Suppressor macrophage treated with lipopolysaccharide for 1 hour (primary cell): ENCODE results near the gene SNAI3.
"Not testable (repeated sequence)": the region's sequence is repeated elsewhere in the genome, so short reads cannot be mapped to it uniquely, and the experiment has no call there.

Experiments used
- DNase-seq, 3 donors: peaks; one replicate each; pipeline ENCODE4 v3.0.0-alpha.2; 2020 to 2022

Gene SNAI3

DNA sequence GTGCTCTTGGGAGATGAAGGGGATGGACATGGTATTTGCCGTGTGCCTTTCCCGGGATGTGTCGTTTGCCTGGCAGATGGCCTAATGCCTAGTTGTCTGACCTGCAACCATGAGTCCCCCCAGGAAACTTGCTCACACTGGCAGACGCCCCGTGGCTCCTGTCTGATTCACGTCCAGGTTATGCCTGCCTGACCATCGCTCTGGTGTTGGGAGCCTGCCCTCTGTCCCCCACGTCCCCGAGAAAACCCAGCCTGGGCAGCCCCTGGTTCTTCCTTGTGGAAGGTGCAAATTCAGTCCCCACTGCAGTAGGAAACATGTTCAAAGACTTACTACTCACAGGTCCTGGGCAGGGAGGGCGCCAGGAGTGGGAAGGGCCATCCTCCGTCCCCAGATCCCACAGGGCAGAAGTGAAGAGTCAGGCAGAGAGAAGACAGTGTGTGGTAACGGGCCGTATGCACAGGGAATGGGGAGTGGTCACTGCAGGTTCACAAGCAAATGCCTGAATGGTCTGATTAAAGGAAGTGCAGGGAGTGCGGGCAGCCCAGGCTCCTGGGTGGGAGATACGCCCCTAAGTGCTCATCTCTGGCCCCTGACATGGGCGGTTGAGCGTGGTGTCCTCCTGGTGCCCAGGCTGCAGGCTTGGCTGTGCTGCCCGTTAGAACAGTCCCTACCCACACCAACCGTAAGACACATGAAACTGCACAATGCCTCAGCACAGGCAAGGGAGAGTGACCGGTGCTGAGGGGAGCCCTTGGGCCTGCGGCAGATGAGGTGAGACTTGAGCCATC, 4.2 kb upstream of the SNAI3 start:
- no peak for DNase-seq

DNA sequence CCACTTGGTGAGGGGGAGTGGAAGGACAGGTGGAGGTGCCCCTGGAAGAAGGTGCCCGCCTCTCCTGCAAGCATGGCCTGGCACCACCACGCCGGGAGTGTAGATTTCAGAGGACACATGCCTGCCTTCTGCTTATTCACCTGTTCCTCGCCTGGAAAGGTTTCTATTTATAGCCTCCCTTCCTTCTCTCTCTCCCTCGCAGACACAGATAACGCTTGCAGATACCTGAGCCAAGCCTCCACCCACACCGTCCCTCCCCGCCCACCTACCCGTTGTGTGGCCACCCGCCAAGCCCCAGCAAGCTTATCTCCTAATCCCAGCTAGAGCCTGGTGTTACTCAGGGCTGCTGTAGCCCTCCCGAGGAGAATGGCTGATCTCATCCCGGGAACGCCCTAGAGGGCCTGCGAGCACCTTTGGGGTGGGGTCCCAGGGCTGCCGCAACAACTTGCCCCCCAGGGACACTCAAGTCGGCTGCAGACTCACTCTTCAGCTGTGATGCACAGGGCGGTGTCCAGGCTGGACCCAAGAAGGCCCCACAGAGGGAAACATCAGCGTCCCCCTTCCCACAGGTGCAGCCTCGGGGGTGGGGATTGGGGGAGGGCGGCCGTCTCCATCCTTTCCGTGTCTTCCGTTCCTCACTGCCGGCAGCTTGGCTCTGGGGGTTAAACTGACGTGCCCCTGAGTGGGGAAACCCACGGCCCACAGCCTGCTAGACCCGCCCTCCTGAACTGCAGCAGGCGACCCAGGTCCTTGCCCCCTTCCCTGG, 1.9 kb upstream of the SNAI3 start:
- no peak for DNase-seq

DNA sequence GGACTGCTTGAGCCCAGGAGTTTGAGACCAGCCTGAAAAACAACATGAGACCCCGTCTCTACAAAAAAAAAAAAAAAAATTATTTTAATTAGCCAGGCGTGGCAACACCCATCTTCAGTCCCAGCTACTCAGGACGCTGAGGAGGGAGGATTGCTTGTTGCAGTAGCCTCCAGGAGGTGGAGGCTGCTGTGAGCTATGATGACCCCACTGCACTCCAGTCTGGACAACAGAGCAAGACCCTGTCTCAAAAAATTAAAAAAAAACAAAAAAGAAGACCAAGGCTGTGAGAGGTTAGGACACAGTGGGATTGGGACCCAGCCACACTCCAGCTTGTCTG, 1.3 kb upstream of the SNAI3 start:
- DNase-seq = no peak

DNA sequence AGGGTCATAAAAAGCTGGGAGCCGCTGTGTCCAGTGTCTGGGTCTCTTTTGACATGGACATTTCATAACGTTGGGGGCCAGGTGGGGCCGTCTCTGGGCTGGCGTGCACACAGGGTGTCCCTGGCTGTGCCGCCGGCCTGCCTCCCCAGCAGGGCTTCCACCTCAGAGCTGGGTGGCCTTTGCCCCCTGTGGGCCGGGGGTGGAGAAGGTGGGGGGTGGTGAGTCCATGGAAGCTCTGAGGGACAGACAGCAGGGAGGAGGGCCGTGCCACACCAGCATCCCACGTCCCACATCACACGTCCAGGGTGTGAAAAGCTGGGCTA, 908 bp upstream of the SNAI3 start:
- DNase-seq = no peak

DNA sequence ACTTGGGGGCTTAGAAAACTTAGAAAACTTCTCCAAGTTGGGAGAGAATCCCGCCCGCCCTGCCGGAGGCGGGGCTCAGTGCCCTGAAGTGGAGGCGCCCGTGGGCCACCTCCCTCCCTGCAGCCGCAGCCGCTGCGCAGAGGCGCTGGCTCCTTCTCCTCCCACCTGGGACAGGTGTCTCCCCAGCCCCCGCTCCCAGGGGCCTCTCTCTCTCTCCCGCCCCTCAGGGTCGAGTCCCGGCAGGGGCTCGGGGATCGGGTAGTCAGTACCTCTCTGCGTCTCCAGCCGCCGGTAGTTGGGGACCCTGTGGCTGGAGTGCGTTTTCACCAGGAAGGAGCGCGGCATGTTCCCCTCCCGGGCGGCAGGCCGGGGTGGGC, 257 bp downstream of the SNAI3 start:
- DNase-seq = peak; percentile 50 to 70 (median 52)

DNA sequence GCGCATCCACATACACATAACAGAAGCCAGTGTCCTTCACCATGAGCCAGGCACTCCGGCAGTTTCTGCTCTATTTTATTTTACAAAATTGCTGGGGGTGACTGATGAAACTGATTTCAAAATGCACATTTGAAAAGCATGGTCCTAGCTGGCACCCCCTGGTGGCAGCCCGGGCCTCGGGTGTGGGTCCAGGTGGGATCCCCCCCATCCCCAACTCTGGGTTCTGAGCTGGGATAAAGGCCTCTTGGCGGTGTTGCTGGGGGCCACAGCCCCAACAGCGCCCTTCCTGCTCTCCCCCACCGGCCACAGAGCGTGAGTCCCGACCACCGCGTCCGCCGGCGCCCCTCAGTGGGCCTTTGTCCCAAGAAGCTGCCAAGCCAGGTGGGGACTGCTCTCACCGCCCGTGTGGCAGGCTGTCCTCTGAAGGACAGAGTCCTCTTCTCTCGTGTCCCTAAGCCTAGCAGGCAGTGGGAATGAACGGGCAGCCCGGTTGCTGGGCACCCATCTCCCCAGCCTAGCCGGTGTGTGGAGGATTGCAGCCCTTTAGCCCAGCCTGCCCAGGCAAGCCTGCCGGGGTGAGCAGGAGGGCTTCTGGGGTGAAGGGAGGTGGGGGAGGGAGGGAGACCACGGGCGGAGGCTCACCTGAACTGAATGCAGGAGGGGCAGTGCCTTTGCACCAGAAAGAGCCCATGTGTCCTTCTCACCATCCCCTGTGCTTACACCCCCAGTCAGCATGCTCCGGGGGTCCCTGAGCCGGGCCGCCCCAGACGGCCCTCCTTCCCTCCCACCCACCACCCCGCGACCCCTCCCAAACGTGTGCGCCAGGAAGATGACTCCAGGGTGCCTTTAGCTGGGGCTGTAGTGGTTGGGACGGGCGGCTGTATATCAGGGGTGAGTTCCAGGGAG, 898 bp downstream of the SNAI3 start:
- peak; percentile 85 to 91 (median 90) for DNase-seq

DNA sequence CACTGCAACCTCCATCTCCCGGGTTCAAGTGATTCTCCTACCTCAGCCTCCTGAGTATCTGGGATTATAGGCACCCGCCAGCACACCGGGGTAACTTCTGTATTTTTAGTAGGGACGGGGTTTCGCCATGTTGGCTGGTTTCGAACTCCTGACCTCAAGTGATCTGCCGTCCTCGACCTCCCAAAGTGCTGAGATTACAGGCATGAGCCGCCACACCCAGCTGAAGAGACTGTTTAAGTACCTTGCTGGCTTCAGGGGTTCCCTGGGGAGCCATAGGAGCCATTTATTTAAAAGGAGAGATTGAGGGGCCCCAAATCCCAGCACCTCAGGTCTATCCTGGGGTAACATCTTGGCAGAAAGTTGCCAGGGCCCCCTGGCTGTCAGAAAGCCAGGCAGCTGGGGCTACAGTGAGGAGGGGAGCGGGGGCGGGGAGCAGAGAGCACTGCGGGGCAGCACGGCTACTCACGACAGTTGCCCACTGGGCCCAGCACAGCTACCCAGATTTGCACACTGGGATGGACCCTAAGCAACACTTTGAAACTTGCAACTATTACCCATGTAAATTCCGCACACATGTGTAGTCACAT, 1.6 kb downstream of the SNAI3 start:
- DNase-seq = no peak

DNA sequence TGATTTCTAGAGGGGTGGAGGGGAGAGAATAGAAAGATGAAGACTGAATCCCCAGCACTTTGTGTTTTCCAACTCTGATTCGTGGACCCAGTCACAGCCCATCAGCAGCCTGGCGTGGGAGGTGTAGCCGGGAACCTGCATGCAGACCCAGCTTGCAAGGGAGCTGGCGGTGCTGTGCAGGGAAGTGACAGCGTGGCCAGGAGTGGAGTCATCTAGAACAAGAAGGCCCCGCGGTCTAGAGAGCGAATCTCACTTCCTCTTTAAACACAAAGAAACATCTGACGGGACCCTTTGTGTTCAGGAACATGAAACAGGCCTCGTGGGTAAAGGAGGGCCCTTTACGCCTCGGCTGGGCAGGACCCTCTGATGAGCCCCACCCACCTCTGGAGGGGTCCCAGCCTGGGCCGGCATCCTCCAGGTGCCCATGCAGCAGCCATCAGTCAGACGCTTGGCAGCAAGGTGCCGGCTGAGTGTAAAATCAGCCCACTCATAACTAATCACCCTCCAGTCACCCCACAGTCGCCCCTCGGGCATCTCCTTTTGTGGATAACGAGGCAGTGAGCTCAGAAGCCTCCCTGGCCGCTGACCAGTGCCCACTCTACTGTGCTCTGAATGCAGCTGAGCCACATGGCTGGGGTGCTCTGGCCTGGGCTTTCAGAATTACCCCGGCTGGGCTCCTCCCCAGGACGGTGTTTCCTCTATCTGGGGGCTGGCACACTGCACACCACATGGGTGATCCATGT, 4.4 kb downstream of the SNAI3 start:
- DNase-seq = peak; percentile 93 to 95 (median 93)

DNA sequence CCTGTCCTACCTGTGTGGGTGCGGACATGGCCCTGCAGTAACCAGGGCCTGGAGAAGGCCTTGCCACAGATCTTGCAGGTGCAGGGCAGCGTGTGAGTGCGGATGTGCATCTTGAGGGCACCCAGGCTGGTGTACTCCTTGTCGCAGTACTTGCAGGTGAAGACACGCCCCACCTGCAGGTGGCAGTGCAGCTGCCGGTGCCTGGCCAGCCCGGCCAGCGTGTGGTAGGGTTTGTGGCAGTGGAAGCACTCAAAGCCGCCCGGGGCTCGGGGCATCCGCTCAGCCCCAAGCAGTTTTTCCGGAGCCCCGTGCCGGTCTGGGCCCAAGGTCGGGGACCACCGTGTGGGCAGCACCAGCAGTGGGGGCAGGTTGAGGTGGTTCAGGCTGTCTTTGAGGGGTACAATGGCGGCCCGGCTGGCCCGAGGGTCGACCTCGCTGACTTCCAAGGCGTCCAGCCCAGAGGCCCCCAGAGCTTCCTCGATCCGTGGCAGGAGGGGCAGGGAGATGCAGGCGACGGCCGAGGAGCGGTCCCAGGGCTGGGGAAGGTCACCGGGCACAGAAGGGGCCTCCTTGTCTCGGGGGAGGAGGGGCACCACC, 5.1 kb downstream of the SNAI3 start:
- DNase-seq = no peak

DNA sequence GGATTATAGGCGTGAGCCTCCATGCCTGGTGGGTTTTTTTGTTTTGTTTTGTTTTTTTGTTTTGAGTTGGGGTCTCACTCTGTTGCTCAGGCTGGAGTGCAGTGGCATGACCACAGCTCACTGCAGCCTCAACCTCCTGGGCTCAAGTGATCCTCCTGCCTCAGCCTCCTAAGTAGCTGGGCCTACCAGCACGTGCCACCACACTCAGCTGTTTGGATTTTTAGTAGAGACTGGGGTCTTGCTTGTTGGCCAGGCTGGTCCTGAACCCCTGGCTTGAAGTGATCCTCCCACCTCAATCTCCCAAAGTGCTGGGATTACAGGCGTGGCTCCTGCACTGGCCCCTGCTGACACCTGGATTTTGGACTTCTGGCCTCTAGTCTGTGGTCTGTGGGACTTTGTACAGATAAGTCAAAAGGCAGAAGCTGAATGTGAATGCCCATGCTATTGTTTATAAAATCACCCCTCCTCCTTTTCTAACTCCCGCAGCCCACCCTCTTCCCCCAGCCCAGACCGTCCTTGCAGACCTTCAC, 5.7 kb downstream of the SNAI3 start:
- no peak for DNase-seq

DNA sequence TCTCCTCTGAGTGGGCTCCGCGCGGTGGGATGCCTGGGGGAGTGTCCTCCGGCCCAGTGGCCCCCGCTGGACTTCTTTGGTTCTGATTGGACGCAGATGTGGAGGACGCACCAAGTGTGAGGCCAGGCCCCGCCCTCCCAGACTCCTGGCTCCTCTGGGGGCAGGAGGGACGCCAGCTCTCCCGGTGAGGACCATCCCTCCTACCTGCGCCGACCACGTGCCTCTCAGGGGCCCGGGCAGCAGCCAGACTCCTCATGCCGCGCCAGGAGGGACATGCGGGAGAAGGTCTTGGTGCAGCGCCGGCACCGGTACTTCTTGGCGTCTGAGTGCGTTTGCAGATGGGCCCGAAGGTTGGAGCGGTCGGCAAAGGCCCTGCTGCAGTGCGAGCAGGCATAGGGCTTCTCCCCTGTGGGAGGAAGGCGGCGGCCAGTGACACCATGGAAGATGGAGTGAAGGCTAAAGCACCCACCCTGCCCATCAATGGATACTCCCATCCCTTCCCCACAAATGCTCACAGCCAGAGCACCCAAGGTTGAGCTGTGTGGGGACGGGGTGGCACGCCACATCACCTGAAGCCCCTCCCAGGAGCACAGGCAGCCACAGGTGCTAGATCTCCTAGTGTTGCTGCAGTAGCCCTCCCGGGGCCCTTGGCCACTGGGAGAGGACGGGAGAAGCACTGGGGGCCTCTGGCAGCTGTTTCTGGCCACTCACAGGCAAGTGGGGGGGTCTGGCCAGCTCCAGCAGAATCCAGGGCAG, 7.9 kb downstream of the SNAI3 start:
- DNase-seq = no peak

DNA sequence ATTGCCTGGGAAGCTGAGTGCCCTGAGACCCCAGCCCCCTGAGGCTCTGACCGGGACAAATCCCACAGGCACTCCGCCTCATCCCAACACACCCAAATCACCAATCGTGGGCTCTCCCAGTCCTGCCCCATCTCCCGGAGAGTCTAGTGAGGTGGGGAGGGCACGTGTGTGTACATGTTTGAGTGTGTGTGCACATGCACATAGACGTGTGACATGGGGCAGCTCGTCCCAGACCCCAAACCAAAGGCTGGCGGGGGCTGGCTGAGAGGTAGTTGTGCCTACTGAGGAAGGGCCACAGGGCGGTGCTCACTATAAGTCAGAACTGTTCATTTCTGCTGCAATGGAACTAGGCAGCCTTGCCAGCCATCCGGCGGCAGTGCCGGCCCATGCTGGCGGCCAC, 8.6 kb downstream of the SNAI3 start:
- DNase-seq = no peak

DNA sequence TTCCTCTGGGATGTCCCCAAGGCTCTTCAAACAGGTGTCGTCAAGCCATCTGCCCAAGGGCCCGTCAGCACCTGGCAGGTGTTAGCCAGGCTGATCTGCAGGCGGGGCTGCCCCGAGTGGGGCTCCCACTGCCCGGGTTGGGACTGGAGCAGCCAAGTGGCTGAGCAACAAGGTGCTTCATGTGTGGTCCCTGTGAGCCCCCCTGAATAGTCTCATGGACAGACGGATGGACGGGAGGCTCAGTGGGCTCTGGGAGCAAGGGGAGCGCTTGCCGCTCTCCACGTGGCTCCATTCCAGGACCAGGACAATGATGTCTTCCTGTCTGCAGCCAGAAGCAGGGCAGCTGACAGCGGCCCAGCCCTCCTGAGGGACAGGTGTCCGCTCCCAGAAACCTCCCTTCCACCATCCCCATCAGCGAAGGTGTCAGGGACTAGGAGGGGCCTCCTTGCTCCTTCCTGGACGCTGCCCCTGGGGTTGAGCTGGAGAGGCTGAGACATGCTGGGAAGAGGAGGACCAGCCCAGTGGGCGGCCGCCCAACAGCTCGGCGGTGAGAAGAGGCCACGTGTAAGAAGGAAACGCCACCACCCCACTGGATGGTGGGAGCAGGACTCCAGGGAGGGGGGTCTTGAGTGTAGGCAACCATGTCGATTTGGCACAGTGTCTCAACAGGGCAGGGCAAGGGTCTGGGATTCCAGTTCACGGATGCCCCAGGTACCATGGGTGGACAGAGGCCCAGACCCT, 9.6 kb downstream of the SNAI3 start:
- no peak for DNase-seq

DNA sequence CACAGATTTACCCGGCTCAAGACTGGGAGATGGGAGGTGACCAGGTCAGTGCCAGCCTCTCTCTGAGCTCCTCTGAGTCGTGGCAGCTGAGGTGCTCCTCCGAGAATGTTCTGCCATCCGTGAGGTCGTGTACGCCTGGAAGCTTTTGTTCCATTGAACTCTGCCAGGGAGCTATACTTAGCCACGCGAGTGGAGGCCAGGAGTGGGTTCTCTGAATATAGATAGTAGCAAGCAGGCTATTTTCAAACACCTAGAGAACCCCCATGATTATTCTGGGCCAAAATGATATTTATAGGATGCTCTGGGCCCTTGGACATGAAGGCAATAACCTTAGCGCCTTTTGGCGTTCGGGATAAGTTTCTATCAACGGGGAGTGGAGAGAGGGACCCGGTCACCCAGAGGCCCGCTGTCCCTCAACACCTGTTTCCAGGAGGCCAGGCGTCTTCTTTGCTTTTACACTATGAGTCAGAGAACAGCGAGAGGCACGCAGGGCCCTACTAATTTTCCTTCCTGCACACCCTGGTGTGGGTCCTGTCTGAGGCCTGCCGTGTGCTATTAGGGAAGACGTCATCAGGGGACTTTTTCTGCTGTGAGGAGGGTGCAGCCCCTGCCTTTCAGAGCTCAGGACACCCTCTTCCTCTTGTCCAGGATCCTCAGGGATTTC, 12.5 kb downstream of the SNAI3 start:
- DNase-seq = no peak

DNA sequence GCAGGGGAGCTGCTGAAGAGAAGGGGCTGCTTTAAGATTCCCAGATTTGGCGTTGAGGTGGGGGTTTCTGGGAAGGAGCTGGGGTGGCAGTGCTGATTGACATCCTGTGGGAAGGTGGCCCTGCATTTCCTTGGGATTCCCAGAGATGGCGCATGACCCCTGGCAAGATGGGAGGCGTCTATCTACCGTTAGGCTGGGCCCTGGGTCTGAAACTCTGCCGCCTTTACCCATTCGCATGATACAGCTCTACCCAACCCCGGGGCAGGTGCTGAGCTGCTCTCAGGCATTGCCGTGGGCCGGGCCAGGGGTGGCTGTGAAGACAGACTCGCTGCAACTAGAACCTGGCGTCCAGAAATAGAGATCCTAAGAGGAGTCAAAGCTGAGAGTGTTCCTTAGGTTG, 13.5 kb downstream of the SNAI3 start:
- peak in 1 of 3 donors; percentile 47 for DNase-seq

DNA sequence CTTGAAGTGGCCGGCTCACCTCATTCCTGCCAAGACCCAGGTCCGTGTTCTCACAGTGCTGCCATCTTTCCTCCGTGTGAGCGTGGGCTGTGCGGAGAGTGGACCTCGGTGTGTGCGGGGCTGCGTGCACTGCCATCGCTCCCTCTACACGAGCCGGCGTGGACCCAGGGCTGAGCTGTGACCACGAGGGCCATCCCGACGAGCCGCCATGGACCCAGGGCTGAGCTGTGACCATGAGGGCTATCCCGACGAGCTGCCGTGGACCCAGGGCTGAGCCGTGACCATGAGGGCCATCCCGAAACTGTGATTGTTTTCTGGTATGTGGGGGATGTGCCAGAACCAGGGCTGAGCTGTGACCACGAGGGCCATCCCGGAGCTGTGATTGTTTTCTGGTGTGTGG, 14.5 kb downstream of the SNAI3 start:
- DNase-seq = no peak

DNA sequence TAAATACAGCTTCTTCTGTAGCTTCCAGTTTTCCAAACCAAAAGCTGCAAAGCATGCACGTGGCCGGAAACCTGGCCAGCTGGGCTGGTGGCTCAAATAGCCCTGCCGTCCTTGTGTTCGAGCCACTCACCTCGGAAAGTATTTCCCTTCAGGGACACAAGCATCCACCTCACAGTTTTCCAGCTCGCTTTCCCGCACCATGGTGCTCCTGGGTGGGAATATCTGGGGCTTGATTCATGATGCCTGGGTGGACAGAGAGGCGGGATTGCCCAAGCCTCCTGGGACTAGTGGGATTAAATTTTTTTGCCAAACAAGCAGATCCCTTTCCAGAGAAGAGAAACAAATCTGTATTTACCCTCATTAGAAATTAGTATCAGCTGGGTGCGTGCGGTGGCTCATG, 16.3 kb downstream of the SNAI3 start:
- no peak for DNase-seq

DNA sequence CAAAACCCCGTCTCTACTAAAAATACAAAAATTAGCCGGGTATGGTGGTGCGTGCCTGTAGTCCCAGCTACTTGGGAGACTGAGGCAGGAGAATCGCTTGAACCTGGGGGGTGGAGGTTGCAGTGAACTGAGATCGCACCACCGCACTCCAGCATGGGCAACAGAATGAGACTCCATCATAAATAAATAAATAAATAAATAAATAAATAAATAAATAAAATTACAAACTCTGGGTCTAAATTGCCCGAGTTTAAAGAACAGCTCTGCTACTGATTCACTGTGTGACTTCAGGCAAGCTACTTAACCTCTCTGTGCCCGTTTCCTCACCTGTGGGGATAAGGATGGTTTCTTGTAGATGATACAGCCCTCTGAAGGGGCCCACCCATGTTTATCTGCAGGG, 16.8 kb downstream of the SNAI3 start:
- DNase-seq = not testable (repeated sequence)

DNA sequence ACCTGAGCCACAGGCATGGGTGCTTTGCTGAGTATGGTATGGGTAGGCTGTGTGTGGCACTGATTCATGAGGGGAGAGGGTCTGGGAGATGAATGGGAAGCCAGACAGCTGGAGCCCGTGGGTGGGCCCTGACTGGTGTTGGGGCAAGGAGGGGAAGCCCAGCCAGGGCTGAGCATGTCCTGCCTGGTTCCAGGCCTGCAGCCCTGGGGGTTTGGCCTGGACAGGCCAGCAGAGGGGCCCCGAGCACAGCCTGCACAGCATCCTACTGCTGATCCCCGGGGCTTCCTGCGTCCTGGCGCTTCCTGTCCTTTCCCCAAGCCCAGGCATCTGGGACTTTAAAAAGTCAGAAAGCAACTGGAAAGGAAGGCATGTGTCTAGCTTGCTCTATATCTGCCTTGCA, 18.8 kb downstream of the SNAI3 start:
- peak; percentile 40 to 65 (median 51) for DNase-seq

DNA sequence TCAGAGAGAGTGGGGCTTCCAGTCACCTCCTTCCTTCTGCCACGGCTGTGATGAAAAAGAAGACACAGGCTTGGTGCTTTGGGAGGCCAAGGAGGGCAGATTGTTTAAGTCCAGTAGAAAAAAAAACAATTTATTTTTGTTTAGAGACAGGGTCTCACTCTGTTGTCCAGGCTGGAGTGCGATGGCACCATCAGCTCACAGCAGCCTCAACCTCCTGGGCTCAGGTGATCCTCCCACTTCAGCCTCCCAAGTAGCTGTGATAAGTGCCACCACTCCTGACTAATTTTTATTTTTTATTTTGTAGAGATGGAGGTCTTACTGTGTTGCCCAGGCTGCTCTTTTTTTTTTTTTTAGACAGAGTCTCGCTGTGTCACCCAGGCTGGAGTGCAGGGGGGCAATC, 20.7 kb downstream of the SNAI3 start:
- DNase-seq = no peak
